Osteocyte (in vitro differentiated cells): Measurements from ENCODE around the gene HMG20A. TPM values are rescaled to one million over a fixed set of nuclear protein-coding genes. Genes with fewer than 3 reads are reported as not detected.

Experiments
- DNase-seq: peaks from one replicate; pipeline ENCODE4 v3.0.0; 2021; ENCODE audit warnings: mixed read lengths; ENCODE audit not compliant: unreplicated experiment; ENCODE audit errors: extremely low spot score
- H3K27ac Mint-ChIP-seq: one replicate; pipeline ENCODE4 v1.8.0; 2021; ENCODE audit warnings: mild to moderate bottlenecking, mixed read lengths; ENCODE audit not compliant: unreplicated experiment
- H3K27me3 Mint-ChIP-seq: one replicate; pipeline ENCODE4 v1.8.0; 2021; ENCODE audit warnings: mixed read lengths; ENCODE audit not compliant: unreplicated experiment
- H3K36me3 Mint-ChIP-seq: one replicate; pipeline ENCODE4 v1.8.0; 2021; ENCODE audit warnings: mixed read lengths; ENCODE audit not compliant: unreplicated experiment
- H3K4me1 Mint-ChIP-seq: one replicate; pipeline ENCODE4 v1.8.0; 2021; ENCODE audit warnings: mixed read lengths; ENCODE audit not compliant: unreplicated experiment
- H3K4me3 Mint-ChIP-seq: one replicate; pipeline ENCODE4 v1.8.0; 2021; ENCODE audit warnings: mild to moderate bottlenecking, moderate library complexity, mixed read lengths; ENCODE audit not compliant: unreplicated experiment
- H3K9me3 Mint-ChIP-seq: one replicate; pipeline ENCODE4 v1.8.0; 2021; ENCODE audit warnings: mixed read lengths; ENCODE audit not compliant: unreplicated experiment
- CTCF ChIP-seq: fragments of 200-600 bp; sonication (generic); IDR thresholded peaks from 2 replicates; pipeline ENCODE4 v1.5.0; 2021; ENCODE audit warnings: antibody characterized with exemption, mild to moderate bottlenecking, moderate library complexity
- total RNA-seq: library from RNA; stranded (reverse); gene quantifications from 2 replicates; pipeline ENCODE4 v1.2.1, GENCODE V29; 2021

HMG20A gene
- total RNA-seq, 1 donor from 2014 or later = 49.5 TPM

GRCh38 chr15:77510066-77511057 is 89.7 kb downstream of the HMG20A start:
- Mint-ChIP-seq H3K9me3 (no peaks in the 10 kb centered on the region), H3K4me1 (peaks cover 45% of the 10 kb centered on the region), H3K27me3 (no peaks in the 10 kb centered on the region), H3K27ac (no peak overlapping the region), H3K36me3 (no peaks in the 10 kb centered on the region), H3K4me3 (no peak overlapping the region)
- DNase-seq = no peak
- no peak for TF ChIP-seq CTCF

DNA sequence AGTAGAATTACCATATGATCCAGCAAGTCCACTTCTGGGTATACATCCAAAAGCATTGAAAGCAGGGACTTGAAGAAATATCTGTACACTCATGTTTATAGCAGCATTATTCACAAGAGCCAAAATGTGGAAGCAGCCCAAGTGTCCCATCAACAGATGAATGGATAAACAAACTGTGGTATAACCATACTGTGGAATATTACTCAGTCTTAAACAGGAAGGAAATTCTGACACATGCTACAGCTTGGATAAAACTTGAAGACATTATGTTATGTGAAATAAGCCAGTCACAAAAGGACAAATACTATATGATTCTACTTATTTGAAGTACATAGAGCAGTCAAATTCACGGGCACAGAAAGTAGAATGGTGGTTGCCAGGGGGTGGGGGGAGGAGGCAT is 91.2 kb downstream of the HMG20A start:
- no peaks in the 10 kb centered on the region for H3K36me3 Mint-ChIP-seq
- DNase-seq = no peak
- no peak for TF ChIP-seq CTCF
- peaks cover 41% of the 10 kb centered on the region for H3K4me1 Mint-ChIP-seq
- H3K9me3 Mint-ChIP-seq = no peaks in the 10 kb centered on the region
- no peak overlapping the region for H3K27ac Mint-ChIP-seq
- H3K4me3 Mint-ChIP-seq = no peak overlapping the region
- H3K27me3 Mint-ChIP-seq = no peaks in the 10 kb centered on the region

DNA sequence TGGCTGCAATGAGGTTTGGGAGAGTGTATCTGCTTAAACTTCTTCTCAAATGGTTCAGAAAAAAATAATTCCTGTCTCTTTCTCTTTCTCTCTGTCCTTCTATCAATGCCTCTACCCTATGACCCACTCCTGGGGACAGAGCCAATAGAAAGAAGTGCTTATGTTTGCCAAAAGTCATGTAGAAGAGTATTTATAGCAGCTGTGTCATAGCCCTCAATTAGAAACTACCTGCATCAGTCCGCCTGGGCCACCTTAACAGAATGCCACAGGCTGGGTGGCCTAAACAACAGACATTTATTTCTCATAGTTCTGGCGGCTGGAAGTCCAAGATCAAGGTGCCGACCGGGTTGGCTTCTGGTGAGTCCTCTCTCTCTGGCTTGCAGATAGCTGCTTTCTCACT is 92.5 kb downstream of the HMG20A start:
- Mint-ChIP-seq H3K27ac (no peak overlapping the region), H3K9me3 (no peaks in the 10 kb centered on the region), H3K4me3 (no peak overlapping the region), H3K27me3 (no peaks in the 10 kb centered on the region), H3K36me3 (no peaks in the 10 kb centered on the region), H3K4me1 (peaks cover 27% of the 10 kb centered on the region)
- DNase-seq = no peak
- no peak for TF ChIP-seq CTCF

GRCh38 chr15:77514641-77515402 is 94.1 kb downstream of the HMG20A start:
- DNase-seq = no peak
- Mint-ChIP-seq H3K4me3 (no peak overlapping the region), H3K4me1 (peaks cover 16% of the 10 kb centered on the region), H3K27me3 (no peaks in the 10 kb centered on the region), H3K36me3 (no peaks in the 10 kb centered on the region), H3K27ac (no peak overlapping the region), H3K9me3 (no peaks in the 10 kb centered on the region)
- no peak for TF ChIP-seq CTCF

GRCh38 chr15:77515613-77516012 is 94.9 kb downstream of the HMG20A start:
- Mint-ChIP-seq H3K27ac (no peak overlapping the region), H3K36me3 (no peaks in the 10 kb centered on the region), H3K9me3 (no peaks in the 10 kb centered on the region), H3K27me3 (no peaks in the 10 kb centered on the region), H3K4me3 (no peak overlapping the region), H3K4me1 (peaks cover 14% of the 10 kb centered on the region)
- TF ChIP-seq CTCF = no peak
- no peak for DNase-seq
